Retina (tissue), 1 donor: ENCODE data around the gene UBAC2.
A peak's percentile ranks its signal among the peaks of the same experiment; 100 is the strongest.
"Not testable (repeated sequence)": the region's sequence is repeated elsewhere in the genome, so short reads cannot be mapped to it uniquely, and the experiment has no call there.

Source experiments
- DNase-seq: peaks from one replicate; pipeline ENCODE4 v3.0.0-alpha.2; 2016

The UBAC2 gene

DNA sequence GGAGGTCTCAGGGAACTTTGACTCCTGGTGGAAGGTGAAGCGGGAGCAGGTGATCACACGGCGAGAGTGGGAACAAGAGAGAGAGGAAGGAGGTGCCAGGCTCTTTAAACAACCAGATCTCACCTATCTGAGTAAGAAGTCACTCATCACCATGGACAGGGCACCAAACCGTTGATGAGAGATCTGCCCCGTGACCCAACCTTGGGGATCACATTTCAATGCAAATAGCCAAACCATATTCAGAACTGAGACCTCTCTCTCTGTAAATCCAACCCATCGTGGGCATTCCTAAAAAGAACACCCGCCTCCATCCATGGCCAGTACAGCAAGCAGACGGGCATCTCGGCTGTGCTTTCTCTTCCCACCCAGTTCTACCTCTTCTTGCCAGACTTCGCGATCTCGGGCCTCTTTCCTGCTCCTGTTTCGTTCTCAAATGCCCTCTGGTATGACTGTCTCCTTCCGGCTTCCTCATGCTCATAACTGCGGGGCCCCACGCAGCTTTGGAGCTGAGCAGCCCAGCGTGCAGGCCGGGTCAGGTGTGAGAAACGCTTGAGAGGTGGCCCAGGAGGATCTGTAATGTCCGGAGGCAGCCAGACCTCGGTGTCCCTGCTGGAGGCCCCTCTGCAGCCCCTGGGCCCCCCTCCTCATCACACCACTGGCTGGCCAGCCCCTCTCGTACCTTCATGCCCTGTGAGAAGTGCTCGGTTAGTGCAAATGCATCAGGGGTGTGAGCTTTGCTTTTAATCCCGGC is 203.5 kb downstream of the UBAC2 start:
- DNase-seq: no peak

DNA sequence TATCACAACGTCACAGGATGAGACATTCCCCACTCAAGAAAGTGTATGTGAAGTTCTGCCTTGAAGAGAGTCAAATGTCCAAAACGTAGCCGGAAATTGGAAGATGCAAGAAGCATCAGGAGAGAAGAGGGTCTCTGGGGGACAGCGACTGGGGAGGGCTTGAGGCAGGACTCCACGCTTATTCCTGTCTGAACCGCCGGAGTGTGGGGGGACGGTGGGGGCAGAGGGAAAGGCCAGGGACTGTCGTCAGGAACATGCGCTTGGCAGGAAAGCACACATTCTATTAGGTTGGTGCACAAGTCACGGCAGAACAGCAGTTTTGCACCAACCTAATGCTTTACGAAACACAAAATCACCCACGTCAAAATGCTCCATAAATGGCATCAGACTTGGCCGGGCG is 205.3 kb downstream of the UBAC2 start:
- no peak for DNase-seq

DNA sequence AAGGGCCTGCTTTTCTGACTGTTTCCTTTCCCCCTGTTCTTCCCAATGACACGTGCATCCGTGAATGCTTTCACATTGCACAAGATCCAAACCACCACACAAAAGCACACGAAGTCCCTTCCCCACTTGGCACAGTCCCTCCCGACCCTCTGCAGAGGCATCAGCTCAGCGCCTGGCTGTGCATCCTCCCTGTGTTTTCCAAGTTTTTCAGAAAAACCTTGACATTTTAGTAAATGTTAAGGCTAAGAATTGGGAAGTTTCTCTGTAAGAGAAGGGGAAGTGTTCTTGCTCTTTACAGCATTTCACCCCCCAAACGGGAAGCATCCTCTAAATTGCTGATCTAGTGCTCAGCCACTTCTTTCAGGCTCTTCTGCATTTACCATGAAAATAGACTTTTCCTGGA is 206.1 kb downstream of the UBAC2 start:
- DNase-seq: no peak

DNA sequence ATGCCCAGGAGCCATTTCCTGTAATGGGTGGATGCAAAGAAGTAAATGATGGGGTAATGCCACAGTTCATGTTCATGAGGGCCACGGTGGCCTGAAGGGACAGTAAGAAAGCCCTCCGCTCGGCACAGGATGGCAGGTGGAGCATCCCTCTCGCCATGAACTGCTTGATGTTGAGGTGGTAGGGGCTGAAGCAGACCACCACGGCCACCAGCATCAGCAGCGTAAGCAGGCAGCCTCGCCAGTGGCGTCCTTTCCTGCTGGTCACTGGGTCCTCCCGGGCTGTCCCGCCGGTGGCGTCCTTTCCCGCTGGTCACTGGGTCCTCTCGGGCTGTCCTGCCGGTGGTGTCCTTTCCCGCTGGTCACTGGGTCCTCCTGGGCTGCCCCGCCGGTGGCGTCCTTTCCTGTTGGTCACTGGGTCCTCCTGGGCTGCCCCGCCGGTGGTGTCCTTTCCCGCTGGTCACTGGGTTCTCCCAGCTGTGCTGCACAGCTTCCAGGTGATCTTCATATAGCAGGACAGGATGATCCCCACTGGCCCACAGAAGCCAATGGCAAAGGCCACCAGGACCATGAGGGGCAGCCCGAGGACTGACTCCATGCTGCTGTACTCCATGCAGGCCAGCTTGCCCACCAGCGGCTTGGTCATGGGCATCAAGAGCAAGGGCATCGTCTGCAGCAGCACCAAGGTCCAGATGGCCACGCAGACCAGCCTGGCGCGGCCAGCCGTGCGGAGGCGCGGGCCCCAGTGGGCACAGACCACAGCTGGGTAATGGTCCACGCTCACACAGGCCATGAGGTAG is 207.4 kb downstream of the UBAC2 start:
- DNase-seq: no peak

DNA sequence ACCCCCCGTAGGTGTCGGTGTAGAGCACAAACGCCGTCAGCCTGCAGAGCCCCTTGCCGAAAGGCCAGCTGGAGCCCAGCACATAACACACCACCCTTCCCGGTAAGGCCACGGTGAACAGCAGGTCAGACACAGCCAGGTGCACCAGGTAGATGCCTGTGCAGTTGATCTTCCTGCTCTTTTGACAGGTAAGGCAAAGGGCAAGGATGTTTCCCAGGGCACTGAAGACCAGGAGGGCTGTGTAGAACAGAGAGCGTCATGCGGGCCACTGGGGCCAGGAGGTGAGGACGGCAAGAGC is 208.0 kb downstream of the UBAC2 start:
- DNase-seq: no peak

DNA sequence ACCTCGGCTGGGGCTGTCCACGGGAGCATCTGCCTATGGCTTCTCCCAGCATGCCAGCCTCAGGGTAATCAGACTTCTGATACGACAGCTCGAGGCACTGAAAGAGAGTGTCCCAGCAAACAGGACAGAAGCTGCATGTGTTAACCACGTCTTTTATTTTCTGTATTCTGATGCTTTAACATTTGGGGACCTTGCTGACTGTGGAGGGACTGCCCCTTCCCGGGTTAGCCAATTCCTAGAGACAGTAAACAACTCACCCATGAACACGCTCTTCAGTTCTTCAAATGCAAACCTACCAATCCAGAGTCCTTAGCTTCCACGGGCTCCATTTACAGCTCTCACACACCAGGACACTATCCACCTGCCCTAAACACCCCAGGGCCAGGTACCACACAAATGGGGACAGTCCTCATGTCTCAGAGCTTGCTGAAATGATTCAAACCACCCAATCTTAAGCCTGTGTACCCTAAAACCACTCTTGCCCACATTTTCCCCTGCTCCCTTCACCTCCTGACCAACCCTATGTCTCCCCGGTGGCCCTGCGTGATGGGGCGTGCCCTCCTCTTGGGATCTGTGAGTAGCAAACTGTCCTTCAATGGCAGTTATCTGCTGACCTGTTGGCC is 208.9 kb downstream of the UBAC2 start:
- DNase-seq: not testable (repeated sequence)

DNA sequence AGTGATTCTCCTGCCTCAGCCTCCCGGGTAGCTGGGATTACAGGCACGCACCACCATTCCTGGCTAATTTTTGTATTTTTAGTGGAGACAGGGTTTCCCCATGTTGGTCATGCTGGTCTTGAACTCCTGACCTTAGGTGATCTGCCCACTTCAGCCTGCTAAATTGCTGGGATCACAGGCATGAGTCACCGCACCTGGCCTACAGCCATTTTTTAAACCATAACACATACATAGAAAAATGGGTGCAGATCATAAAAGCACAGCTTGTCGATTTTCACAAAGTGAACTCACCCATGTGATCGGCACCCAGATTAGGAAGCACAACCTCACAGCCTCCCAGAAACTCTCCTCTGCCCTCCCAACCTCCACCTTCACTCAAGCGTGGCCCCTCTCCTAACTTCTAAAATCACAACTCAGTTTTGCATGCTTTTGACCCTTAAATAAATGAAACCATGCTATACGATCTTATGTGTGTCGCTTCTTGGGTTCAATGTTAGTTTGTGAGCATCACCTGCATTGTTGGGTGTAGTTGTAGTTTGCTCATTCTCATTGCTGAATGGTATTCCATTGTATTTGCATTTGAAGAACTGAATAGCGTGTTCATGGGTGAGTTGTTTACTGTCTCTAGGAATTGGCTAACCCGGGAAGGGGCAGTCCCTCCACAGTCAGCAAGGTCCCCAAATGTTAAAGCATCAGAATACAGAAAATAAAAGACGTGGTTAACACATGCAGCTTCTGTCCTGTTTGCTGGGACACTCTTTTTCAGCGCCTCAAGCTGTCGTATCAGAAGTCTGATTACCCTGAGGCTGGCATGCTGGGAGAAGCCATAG is 210.2 kb downstream of the UBAC2 start:
- not testable (repeated sequence) for DNase-seq

DNA sequence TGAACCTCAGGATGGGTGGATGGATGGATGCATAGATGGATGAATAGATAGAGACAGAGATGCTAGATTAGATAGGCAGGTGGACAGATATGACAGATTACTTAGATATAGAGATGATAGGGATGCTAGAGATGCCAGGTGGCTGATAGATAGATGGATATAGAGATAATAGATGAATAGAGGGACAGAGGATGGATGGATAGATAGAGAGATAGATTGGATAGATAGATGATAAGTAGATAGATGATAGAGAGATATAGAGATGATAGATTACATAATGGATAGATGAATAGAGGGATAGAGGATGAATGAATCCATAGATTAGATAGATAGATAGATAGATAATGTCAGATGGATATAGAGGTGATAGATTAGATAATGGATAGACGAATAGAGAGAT is 212.2 kb downstream of the UBAC2 start:
- no peak for DNase-seq

DNA sequence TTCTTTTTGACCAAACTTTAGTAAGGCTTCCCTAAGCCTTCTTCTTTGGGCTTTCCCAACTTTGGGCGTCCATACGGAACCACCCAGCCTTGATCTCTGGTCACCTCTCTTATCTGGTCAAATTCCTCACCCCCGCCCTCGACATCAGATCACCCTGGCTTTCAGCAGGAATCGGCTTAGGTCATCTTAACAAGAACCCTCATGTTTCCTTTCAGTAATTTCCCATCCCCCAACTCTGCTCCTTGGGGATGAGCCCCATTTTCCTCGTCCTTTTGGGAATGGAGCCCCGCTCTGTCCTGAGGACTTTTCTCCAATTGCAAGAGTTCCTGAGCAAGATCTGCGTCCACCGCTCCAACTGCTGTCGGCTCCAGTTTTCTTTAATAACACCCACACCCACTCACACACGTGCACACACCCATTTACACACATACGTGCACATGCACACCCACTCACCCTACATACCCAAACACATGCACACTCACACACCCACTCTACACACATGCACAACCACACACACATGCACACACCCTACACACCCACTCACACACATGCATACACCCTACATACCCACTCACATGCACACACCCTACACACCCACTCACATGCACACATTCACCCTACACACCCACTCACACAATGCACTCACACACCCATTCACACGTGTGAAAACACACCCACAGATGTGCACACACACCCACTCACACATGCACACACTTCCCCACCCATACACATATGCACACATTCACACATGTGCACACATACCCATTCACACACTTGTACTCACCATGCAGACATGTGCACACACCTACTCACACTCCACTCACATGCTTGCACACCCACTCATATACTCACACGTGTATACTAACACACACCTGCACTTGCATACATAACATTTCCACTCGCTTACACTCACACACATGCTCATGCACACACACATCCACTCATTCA is 213.7 kb downstream of the UBAC2 start:
- no peak for DNase-seq

DNA sequence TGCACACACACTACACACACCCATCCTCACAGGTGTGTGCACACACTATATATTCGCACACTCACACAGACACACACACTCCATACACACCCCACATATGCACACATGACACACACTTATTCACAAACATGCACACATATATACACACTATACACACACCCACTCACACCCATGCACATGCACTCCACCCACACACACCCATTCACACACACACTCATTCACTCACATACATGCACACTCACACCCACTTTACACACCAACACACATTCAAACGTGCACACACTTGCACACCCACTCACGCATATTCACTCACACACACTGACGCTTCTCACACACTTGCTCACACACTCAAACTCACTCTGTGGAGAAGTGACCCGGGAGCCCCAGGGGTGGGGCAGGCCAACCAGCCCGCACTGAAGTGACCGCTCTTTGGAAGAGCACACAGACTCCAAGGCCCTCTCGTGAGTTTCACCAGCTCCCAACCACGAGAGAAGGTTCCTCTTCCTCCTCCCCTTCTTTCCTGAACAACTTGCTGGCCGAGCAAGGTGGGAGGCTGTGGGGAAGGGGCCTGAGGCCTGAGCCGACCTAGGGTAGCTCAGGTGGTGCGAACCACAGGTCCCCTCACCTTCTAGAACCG is 214.5 kb downstream of the UBAC2 start:
- no peak for DNase-seq

DNA sequence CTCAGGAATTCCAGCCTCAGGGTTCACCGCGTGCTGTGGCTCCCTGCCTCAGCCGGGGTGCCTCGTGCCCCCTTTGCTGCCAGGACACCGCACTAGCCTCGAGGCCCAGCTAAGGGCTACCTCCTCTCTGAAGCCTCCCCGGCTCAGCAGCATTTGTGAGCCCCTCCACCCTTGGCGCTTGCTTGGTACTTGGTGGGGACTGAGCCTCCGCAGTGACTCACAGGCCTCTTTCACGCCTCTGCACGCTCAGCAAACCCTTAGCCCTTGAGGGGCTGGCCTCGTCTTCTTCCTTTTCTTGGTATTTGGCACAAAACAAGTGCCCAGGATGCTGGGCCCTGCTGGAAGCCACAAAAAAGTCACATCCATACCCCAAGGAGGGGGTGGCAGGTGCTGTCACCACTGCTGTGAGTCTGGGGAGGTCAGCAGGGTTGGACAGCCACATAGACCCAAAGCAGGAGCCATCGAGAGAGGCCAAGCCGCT is 215.2 kb downstream of the UBAC2 start:
- DNase-seq: no peak

DNA sequence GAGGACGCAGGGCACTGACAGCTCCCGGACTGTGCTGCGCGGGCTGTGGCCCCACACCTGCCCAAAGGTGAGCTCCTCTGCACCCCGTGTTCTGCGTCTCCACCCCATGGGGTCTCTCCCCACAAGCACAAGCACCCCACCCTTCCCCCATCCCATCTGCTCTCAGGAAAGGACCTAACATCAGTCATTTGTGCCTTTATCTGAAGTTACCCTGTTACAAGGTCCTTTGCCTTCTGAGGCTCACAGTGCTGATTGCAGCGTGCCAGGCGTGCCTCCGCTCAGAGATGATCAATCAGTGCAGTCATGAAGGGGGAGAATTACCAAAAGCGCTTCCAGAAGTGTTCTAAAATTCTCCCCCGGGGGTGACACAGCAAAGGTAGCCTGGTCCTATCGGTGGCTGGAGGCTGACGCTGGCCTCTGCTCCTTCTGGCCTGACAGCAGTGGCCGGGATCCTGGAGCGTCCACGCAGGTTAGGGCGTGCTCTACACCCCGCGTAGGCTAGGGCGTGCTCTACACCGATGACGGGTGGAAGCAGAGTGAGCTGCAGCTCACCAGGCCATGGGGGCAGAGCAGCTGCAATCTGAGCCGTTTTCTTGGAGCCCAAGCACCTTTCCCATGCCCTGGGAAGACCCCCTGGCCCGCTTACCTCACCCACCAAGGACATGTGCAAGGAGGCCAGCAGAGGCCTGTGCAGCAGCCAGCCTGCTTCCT is 215.9 kb downstream of the UBAC2 start:
- peak; percentile 55 for DNase-seq

DNA sequence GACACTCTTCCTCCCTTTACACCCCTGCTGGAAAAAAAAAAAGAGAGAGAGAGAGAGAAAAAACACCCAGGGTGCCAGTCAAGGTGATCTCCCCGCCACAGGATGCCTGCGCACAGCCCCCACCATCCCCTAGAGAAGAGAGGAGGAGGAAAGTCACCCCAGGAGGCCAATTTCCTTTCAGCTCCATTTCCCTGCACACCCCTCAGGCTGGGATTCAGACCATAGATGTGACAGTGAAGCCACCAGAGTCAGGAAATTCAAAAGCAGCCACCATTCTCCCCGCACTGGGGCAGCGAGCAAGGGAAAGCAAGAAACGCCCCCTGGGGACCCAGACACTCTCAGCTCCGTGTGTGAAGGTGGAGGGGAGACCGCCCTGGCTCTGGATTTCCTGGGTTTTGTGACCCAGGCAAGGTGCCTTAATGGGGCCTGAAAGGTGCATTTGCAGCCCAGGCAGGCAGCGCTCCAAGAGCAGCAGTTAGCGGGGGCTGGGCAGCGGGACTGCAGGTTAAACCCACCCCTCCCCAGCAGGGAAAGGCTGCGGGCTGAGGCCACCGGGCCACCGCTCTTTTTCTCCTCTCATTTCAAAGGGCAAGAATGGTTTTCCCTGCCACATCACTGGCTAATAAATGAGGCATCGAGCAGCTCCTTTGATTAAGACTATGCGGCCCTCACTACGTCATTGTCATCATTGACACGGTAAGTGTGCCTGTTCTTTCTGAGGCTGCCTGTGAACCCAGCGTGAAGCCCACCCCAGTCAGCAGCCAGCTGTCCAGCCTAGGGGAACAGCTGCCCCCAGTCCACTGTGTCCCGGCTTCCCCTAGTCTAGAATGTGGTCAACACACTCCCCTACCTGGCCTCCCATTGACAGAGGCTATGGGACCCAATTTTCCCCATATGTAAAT is 216.8 kb downstream of the UBAC2 start:
- peak; percentile 68 for DNase-seq

DNA sequence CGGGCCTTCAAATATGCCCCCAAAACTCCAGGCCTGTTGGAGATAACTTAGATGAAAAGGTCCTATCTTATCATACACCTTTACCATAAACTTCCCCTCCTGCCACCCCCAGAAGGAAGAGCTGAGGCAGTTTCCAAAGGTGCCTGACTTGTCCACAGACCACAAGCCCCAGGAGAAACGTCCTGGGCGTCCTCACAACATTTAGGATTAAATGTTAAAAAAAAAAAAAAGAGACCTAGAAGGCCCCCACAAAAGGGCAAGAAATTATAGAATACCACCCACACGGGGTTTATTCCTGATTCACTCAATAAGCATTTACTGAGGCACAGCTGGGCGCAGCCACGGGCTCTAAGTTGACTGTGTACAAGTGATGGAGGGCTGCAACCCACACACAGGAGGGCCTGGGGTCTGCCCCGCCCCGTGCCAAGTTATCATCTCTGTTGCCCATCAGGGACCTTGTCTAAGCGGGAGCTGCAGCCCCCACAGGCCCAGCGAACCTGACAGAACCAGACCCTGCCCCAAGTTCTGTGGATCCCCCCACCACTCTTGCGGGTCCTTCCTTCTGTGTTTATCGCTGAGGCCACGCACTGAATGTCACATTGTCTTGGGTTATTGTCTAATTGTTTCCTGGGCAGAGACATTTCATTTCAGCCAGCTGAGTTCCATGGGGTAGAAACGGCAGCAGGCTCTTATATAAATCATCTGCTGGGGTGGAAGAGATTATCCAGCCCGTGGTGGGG is 217.6 kb downstream of the UBAC2 start:
- DNase-seq: peak; percentile 41

DNA sequence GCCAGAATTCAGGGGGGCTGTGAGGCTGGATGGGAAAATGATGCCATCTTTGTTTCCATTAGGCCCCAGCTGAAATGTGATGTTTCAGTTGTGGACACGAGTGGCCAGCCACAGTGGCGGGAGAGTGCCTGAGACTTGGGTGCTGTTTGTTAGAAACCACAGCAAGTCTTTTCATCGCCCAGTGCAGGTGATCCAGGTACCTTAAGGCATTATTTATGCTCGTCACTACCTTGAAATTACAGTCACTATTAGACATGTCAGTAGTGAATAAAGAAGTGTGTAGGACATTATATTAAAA is 218.1 kb downstream of the UBAC2 start:
- DNase-seq: no peak

DNA sequence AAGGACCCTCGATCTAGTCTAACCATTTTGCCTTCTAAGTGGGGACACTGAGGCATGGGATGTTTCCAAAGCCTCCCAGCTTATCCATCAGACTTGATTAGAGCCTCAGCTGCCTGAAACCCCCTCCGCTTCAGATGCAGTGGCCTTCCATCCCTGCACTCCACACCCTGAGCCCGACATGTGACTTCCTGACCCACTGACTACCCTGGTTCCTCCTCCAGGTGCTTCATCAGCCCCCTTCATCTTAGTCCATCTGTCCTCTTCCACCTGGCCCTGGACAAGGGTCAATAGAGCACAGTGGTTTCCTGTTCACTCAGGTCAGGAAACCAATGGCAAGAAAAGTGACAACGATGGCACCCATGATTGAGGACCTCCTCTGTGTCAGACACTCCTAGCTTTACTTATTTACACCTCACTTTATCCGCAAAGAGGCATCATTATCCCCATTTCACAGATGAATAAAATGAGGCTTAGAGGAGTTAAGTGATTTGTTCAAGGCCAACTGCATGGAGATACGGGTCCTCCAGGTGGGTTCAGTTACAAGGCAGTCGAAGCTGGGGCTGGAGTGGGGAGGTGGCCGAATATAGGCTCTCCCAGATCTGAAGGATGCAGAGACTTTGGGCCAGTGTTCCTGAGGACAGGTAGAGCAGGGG is 219.1 kb downstream of the UBAC2 start:
- no peak for DNase-seq

DNA sequence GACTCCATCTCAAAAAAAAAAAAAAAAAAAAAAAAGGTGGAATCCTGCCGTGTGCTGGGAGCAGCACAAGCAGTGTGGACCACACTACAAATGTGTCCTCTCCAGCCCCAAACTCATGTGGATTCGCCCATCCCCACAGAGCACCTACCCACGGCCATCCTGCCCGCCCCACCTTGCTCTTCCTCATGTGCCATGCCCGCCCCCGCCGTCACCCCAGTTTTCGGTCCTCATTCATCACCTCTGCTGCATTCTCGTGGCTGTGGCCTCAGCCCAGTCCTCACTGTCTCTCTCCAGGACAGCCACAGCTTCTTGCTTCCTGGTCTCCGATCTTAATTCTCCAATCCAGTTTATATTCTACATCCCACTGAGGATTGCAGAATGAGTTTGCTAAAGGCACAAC is 220.6 kb downstream of the UBAC2 start:
- no peak for DNase-seq

DNA sequence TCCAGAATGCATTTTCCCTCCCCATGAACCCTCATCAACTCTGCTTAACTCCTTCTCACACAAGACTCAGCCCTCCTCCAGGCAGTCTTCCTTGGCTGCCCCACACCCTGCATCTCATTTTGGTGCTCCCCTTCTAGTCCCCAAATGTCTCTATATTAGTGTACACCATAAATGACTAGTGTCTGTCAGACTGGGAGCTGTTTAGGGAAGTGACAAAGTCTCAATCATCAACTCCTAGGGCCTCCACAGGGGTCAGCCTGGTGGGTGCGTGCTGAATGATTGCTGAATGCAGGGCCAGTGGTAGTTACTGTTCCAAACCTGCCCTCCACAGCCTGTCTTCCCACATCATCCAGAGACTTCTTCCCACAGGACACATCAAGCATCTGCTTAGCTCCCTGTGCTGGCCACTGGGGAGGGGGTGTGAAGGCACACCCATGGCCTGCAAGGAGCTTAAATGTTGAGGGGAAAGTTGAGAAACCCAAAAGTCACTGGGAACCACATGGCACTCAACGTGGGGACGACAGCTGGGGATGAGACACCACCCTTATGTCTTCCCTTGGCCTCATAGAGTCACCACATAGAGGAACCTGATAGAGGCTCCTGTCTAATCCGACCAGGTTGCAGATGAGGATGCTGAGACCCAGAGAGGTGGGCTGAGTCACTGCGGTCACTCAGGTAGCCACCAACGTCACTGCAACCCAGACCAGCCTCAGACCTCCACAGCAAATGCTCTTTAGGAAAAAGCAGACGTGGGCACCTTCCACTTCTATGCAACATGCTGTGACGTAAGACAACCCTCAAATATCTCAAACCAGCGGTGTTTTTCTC is 221.3 kb downstream of the UBAC2 start:
- no peak for DNase-seq
